ENCODE results near the gene SLC25A48.

SLC25A48 gene

DNA sequence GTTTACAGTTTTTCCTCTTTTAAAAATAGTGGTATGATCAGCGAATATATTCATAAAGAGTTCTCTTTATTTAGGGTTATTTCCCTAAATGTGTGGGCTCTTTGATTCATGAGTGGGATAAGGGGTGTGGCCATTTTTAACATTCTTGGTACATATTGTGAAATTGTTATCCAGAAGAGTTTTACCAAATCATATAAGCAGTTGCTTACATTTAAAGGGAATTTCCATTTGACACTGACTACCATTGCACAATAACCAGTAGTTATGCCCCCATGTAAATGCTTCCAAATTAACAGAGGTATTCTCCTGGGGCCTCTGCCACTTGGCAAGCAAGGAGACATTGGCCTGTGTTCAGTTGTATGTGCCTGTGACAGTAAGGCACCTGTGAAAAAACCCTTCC, 27.2 kb downstream of the SLC25A48 start:
- peak; percentile 27 for DNase-seq

DNA sequence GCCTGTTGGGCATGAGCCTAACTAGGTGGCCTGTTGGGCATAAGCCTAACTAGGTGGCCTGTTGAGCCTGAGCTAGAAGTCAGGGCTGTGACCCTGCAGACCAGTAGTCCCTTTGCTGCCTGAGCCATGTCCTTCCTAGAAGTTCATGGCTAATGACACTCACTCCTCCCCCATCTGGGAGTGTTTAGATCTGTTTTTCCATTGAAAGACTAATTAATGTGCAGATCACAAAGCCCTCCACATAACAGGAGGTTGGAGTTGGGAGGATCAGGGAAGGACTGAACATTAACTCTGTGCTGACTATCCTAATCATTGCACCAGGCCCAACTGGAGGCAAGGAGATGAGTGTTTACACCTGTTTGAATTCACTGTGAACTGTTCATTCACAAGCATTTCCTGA, 27.6 kb downstream of the SLC25A48 start:
- no peak for DNase-seq

DNA sequence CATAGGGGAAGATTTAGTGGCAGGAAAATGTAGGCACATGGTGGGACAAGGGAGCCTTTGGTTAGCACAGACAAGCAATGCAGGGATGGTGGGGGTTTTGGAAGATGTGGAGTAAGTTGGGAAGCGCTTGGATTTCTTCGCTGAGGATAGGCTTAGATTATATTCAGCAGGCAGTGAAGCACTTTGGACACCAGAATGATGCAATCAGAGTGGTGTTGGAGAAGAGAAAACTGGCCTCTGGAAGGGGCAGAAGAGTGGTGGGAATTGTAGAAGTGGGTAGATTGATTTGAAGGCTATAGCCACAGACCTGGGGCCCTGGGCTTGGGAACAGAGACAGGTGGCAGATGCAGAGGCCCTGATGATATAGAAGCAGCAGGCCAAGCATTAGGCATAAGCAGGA, 28.3 kb downstream of the SLC25A48 start:
- DNase-seq: no peak

DNA sequence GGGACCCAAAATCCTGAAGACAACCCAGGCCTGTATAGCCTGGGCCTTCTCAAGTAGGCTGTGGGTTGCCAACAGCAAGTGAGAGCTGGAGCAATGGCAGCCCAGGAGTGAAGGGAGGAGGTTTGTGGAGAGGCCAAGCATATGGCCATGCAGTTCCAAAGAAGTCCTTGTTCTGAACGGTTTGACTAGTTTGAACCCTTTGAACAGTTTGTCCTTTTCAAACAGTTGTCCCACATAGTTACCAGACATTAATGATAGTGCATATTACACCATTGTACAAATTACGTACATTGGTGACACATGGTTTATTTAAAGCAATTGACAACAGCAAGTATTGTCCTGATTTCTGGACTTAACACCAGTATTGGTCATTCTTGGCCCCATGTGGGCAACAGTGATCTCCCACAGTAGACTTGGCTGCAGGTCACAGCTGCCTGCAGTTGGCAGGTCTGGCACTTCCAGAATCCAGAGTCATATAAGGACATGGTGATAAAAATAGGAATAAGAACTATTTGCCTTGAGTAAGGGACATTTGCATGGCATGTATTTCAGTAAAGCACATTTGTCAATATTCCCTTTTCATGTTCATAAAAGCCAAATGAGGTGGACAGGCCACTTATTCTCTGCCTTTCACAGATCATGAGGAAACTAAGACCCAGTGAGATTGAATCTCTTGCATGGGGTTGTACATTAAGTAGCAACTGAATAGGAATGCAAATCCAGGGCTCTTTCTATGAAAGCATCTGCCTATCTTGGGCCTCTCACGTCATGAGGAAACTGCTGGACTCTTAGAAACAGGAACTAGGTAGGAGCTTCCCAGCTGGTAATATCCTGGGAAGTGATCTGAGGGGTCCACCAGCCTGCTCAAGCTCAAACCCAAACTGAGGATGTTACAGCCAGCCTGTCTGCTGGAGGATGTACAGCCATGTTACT, 30.3 kb downstream of the SLC25A48 start:
- no peak for DNase-seq

DNA sequence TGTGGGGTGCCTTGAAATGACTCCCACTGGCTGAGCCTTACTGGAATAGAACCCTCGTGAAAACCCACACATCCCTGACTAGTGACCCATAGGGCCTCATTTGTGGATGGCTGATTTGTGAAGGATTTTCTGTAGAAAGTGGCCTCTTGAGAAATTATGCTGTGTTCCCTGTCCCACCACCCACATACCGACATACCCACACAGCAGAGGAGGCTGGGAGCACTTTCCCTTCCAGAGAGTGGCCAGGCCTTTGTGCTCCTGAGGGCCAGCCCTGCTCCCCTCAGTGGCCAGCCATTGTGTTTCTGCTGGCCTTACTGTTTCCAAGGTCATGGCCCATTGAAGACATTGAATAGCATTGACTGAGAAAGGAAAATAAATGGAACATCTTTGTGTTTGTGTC, 31.6 kb downstream of the SLC25A48 start:
- no peak for DNase-seq

DNA sequence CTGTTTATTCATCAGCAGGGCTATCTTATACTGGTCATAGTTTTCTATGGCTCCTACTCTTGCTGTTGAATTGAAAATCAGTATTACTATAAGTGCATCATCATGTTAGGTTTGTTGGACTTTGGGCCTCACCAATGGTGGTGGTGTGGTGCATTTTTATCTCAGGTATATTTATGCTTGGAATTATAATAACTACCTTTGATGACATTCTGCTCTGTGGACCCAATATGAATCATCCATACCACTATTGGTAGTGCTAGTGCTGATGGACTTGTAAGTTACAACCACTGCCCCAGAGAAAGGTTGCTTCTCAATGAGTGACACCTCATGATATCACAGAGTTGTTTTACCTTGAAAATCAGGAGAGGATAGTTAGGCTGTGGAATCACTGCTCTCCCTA, 33.1 kb downstream of the SLC25A48 start:
- no peak for DNase-seq

DNA sequence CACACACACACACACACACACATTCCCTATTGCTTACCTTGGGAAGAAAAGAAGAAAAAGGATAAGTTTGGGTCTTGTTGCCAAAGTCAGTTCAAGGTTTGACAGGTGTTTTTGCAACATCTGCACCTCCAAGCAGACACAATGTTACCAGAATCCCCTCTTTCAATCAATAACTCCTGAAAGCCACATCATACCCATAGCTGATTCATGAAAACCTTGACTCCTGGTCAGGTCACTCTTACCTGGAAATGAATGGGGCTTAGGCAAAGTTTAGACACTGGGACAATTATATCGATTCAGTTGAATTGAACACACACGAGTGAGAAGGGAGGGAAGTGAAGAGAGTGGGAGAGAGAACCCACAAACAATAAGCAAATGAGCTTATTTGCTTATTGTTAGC, 34.2 kb downstream of the SLC25A48 start:
- no peak for DNase-seq

DNA sequence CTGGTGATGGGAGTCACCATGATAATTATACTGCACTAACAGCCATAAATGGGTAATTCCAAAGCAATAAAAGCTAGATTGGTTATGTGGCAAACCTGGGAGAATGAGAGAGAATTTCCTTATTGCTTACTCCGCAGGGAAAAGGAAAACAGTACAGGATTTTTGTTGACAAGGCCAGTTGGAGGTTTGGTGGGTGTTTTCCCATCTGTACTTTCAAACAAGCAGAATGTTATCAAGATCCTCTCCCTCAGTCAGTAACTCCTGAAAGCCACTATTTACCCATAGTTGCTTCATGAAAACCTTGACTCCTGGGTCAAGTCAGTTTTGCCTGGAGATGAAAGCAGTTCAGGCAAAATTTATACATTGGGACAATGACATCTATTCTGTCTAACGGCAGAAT, 34.8 kb downstream of the SLC25A48 start:
- no peak for DNase-seq

DNA sequence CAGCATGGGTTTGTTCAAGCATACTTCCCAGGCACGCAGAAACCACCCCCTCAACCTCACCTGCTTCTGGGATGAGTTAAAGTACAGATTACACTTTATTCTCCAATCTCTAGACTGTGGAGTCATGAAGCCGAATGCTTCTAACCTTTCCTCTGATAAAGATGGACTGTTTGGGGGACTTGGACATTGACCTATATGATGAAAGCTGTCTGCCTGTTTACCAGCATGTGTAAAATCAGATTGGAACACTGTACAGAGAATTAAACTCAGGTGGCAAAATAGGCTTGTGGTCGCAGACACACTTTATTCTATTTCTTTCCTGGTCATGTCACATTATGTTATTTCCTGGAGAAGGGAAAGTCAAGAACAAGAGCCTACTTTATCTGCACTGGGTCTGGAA, 35.5 kb downstream of the SLC25A48 start:
- no peak for DNase-seq

DNA sequence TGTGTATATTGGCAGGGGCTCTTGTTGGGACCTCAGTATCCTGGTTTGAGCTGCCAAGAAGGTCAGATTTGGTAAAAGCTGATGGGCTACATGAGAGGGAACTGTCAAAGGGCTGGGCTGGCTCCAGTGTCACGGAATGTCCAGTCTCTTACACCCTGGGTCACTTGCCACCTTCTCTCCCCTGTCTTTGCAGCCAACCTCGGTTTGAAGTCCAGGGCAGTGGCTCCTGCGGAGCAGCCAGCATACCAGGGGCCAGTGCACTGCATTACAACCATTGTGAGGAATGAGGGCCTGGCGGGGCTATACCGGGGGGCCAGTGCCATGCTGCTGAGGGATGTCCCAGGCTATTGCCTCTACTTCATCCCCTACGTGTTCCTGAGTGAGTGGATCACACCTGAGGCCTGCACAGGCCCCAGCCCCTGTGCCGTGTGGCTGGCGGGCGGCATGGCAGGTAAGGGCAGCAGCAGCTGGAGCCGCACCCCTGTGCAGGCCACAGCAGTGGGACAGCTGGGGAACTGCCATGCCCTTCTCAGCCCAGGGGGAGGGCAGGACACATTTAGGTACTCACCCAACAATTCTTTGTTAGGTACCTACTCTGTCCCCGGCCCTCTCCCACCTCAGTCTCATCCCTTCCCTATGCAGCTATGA, 36.9 kb downstream of the SLC25A48 start:
- no peak for DNase-seq

DNA sequence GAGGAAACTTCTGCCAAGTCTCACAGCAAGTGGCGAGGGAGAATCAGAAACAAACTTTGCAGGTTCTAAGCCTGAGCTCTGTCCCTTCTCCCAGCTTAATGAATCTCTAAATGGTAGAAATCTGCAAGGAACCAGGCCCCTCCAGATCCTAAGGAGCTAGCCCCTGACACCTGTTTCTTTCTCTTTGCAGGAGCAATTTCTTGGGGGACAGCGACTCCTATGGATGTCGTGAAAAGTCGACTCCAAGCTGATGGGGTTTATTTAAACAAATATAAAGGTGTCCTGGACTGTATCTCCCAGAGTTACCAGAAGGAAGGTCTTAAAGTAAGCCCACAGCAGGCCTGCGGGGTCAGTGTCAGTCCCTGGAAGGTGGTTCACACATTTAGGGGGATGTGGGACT, 39.4 kb downstream of the SLC25A48 start:
- no peak for DNase-seq

DNA sequence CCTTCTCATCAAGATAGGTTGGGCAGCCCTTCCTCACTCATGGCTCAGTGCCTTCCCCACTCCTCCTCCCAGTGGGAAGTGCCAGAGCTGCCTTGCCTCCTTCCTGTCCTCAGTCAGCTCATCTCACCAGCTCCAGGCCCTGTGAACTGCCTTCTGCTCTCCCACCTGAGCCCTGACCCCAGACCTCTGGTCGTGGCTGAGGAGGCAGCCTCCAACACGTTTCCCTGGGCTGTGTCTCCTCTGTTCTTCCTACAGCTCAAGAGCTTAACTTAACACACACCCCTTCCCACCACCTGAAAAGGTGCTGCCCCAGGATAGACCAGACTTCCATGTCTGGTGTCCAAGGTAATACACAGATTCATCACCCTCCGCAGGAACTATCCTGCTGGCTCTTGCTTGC, 40.0 kb downstream of the SLC25A48 start:
- DNase-seq: no peak

DNA sequence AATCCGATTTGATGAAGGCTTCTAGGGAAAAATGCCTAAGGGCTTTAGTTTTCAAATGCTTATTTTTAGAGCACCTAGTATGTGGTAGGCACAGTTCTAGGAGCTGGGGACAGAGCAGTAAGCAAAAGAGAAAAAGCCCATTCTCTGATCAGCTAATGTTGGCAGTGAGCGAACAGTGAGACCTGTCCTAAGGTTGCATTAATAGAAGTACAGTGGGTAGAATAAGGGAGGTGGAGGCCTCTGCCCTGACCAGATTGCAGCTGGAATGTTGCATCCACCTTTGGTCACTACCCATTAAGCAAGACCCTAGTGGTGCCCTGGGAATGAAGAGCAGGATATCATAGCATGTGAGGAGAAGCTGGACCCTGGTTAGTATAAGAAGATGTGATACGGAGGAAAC, 41.1 kb downstream of the SLC25A48 start:
- DNase-seq: no peak

DNA sequence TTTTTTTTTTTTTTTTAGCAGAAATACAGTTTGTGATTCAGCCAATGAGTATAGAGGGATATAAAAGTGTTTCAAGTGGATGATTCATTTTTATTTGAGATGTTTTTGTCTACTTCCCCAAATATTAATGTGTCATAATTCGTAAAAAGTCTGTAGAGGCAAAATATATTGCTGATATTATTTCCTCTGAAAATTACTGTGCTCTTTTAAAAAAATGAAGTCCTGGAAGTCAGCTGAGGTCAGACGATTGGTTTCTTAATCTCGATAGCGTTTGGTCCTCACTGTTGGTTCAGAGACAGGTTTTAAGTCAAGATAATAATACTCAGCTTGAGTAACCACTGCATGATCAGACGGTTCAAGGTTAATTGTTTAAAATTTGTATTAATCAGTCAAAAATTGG, 41.7 kb downstream of the SLC25A48 start:
- no peak for DNase-seq

DNA sequence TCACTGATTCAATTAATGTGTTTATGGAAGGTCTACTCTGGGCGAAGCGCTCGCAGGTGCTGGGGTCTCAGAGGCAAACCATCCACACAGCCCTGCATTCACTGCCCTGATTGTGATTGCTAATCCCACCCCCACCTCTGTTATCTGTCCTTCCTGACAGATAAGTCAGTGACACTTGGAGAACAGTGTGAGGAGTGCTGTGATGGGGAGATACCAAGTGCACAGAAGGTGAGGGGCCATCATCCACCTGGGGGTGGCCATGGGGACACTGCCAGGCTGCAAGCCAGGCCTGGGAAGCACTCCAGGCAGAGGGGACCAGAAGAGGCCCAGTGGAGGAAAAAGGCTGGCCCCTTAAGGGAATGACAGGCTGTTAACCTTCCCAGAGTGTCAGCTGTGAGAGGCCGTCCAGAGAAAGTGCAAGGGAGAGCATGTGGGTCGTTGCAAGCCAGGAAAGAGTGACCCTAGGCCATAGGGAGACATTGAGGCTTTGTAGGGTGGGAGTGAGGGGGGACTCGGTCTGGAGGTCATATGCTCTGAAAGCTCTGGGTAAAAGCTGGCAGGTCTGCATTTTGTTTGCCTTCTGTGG, 43.2 kb downstream of the SLC25A48 start:
- no peak for DNase-seq

DNA sequence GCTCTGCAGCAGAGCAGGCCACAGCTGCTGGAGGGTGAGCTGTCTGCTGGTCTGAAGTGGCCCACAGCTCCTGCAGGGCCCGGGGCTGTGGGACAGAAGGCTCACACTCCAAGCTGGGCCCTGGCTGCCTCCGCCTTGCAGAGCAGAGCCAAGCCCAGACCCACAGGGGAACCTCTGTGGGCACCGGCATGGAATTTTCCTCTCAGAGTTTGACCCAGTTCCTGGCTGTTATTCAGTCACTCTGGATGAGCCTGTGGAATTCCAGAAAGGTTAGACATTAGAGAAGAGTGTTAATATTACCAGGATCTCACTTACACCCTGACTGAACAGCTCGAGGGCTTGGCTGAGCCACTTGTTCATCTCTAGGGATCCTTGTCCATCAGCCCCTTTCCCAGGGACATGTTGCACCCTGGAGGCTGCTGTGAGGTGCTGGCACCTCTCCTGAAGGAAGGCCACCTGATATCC, 43.7 kb downstream of the SLC25A48 start:
- no peak for DNase-seq

DNA sequence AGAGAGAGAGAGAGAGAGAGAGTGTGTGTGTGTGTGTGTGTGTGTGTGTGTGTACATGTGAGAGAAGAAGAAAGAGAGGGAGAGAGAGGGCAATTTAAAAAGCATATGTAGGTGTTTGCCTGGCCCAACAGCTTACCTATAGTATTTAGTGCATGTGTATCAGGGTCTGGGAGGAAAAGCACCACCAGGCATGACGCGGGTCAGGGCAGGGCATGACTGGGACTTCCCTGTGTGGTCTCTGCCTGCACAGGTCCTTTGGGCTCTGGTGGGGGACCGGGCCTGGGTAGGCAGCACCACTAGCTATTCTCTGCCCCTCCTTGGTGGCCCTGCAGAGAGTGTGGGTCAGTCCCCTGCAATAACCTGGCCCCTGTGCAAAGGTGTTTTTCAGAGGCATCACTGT, 45.1 kb downstream of the SLC25A48 start:
- DNase-seq: no peak

DNA sequence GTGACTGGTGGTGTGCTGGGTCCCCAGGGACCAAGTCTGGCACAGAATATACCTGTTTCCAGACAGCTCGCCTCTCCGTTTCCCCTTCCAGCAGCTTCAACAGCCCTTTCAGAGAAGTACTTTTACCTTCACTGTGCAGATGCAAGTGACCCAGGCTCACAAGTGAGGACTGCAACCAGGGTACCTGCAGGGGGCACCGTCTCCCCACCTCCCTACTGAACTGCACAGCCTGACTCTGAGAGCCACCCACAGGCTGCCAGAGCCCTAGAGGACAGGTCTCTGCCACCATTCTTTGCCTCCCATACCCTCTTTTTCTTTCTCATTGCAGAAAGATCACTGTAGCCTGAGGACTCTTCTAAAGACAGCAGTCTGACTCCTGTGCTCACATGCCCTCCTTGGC, 45.8 kb downstream of the SLC25A48 start:
- DNase-seq: no peak

DNA sequence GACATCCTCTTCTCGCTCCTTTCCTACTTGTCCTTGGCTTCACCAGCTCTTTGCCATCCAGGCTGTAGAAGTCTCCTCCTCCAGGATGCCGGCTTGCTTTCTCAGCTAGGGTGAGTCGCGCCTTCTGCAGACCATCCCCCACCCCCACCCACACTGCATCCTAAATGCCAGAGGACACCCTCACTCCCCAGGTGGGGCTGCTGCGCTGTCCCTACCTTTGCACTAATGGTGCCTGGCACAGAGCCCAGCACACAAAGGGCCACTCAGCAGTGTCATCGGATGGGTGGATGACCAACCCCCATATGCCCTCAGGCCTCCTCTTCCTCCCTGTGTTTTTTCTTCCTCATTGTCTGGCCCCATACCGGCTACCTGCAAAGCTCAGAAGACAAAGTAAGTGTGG, 46.3 kb downstream of the SLC25A48 start:
- DNase-seq: no peak

DNA sequence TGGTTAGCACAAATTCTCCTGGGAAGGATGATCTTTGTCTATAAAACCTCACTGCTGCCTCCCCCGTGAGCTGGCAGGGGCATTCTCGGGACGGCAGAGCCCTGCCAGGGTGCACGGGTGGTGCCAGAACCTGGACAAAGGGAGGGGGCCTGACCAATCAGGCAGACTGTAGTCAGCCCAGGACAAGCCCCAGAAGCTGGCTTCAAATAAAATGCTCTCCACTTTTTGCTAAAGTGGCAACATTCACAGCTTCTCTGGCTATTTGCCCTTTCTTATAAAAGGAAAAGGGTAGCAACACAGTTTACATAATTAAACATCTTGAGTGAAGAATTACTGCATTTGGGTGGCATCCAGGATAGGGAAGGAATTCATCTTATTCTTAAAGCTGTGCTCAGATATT, 46.8 kb downstream of the SLC25A48 start:
- no peak for DNase-seq

DNA sequence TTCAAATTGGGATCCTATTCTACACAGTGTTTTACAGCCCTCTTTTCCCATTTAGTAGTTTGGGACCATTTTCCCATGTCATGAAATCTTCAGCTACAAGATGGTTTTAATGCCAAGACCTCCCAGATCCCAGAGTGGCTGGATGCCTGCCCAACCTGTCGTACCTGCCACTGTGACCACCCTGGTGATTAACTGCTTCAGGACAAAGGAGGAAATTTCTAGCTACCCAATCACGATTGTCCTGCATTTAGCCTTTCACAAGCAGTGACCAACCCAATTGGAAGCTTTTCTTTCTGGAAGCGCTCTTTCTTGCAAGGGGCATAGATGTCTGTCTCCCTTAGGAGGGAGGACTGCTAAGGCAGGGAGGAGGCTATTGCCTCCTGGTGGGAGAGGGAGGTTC, 47.4 kb downstream of the SLC25A48 start:
- no peak for DNase-seq

DNA sequence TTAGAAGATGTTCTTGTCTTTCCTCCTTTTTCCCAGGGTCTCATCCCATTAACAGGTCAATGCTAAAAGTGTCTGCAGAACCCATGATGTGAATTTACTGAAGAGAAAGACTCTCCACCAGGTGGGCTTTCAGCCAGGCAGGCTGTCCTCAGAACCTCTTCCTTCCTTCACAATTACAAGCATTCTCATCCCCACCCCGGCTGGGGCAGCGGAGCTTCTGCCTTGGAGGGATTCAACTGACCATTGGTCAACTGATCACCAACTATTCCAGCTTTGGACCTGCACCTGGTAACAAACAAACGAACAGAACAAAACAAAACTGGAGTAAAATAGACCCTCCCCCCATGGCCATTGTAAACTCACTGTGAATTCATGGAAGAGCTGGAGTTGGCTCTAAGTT, 48.6 kb downstream of the SLC25A48 start:
- DNase-seq: no peak

DNA sequence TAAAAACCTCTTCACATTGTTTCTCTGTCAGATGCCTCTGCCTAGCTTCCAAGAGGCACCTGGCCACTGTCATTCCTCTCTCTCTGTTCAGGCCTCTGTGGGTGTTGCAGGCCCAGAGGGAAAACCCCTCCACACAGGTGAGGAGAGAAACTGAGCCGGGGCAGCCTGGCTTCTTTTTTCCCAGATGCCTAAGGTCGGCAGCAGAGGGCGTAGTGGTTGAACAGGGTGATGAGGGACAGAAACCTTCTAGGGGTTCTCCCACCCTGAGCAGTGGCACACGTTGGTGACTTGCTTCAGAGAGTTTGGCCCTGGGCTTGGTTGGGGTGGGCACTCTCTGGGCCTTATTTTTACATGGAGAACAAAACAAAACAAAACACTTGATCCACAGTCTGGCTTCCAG, 49.0 kb downstream of the SLC25A48 start:
- DNase-seq: no peak

DNA sequence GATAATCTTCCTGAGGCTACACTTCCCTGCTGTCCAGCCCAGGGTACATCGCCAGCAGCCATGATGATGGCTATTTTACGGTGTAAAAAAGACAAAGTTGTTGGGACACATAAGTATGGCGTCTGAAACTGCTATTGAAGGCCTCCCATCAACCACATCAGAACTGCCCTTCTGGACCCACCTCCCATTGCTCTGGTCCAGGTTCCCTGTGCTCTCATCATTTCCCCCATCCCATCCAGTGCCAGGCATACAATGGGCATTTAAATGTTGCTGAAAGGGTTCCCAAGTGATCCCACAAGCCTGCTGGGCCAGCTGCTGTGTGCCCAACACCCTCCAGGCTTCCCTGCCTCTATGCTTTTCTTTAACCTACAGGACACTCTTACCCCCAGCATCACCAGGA, 50.6 kb downstream of the SLC25A48 start:
- DNase-seq: no peak
